ENCODE measurements around the gene LASP1NB.

The LASP1NB gene

DNA sequence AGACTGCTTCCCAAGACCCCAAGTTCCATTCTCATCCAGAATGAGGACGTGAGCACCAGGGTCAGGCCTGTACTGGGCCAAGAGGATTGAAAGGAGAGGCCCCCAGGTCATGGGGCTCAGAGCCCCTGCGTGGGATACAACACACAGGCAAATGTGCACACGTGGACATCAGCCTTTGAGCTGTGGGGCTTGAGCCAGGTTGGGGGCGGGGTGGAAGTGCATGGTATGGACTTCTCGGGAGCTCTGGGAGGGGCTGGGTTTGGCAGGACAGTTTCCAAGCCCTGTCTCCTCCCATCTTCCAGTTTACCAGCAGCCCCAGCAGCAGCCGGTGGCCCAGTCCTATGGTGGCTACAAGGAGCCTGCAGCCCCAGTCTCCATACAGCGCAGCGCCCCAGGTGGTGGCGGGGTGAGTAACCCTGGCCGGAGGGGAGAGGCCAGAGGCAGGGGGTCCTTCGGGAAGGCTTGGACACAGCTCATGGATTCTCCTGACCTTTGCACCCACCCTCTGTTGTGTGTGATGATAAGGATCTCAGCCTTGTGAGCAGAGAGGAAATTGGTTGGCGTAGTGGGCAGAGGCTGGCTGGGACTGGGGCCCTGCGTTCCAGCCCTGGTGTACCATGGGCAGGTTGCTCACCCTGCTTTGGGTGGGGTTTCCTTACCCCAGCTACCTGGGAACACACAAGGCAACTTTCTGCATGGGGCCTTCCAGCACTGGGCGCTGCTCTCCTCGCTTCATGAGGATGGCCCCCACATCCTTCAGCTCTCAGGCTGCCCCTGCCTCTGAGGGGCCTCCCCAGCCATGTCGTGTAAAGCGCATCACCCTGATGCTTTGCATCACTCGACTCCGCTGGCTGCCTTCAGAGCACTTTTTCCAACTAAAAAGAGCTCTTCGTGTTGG lies 10.4 kb upstream of the LASP1NB start (continued):
- TF ChIP-seq, protein P1, sequence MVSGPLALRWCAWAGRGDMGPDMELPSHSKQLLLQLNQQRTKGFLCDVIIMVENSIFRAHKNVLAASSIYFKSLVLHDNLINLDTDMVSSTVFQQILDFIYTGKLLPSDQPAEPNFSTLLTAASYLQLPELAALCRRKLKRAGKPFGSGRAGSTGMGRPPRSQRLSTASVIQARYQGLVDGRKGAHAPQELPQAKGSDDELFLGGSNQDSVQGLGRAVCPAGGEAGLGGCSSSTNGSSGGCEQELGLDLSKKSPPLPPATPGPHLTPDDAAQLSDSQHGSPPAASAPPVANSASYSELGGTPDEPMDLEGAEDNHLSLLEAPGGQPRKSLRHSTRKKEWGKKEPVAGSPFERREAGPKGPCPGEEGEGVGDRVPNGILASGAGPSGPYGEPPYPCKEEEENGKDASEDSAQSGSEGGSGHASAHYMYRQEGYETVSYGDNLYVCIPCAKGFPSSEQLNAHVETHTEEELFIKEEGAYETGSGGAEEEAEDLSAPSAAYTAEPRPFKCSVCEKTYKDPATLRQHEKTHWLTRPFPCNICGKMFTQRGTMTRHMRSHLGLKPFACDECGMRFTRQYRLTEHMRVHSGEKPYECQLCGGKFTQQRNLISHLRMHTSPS (CRISPR knock-in tag; IDR thresholded peaks at IDR 0.05; ENCODE audit: low read depth), result peak; percentile 97
- TF ChIP-seq, protein P2, sequence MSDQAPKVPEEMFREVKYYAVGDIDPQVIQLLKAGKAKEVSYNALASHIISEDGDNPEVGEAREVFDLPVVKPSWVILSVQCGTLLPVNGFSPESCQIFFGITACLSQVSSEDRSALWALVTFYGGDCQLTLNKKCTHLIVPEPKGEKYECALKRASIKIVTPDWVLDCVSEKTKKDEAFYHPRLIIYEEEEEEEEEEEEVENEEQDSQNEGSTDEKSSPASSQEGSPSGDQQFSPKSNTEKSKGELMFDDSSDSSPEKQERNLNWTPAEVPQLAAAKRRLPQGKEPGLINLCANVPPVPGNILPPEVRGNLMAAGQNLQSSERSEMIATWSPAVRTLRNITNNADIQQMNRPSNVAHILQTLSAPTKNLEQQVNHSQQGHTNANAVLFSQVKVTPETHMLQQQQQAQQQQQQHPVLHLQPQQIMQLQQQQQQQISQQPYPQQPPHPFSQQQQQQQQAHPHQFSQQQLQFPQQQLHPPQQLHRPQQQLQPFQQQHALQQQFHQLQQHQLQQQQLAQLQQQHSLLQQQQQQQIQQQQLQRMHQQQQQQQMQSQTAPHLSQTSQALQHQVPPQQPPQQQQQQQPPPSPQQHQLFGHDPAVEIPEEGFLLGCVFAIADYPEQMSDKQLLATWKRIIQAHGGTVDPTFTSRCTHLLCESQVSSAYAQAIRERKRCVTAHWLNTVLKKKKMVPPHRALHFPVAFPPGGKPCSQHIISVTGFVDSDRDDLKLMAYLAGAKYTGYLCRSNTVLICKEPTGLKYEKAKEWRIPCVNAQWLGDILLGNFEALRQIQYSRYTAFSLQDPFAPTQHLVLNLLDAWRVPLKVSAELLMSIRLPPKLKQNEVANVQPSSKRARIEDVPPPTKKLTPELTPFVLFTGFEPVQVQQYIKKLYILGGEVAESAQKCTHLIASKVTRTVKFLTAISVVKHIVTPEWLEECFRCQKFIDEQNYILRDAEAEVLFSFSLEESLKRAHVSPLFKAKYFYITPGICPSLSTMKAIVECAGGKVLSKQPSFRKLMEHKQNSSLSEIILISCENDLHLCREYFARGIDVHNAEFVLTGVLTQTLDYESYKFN (CRISPR knock-in tag; conservative IDR thresholded peaks at IDR 0.05), result peak; percentile 91
- TF ChIP-seq, protein P3, sequence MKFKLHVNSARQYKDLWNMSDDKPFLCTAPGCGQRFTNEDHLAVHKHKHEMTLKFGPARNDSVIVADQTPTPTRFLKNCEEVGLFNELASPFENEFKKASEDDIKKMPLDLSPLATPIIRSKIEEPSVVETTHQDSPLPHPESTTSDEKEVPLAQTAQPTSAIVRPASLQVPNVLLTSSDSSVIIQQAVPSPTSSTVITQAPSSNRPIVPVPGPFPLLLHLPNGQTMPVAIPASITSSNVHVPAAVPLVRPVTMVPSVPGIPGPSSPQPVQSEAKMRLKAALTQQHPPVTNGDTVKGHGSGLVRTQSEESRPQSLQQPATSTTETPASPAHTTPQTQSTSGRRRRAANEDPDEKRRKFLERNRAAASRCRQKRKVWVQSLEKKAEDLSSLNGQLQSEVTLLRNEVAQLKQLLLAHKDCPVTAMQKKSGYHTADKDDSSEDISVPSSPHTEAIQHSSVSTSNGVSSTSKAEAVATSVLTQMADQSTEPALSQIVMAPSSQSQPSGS (CRISPR knock-in tag; IDR thresholded peaks at IDR 0.05), result no peak; the same call in 1 of the 2 replicates
- TF ChIP-seq FOXK1 (CRISPR knock-in tag; IDR thresholded peaks at IDR 0.05; ENCODE audit: borderline replicate concordance, low read depth), result peak; percentile 75; the same call in 1 of the 2 replicates
- TF ChIP-seq, protein P4, sequence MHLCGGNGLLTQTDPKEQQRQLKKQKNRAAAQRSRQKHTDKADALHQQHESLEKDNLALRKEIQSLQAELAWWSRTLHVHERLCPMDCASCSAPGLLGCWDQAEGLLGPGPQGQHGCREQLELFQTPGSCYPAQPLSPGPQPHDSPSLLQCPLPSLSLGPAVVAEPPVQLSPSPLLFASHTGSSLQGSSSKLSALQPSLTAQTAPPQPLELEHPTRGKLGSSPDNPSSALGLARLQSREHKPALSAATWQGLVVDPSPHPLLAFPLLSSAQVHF (CRISPR knock-in tag; IDR thresholded peaks at IDR 0.05), result no peak
- TF ChIP-seq ZNF3 (CRISPR knock-in tag; IDR thresholded peaks at IDR 0.05), result no peak
- TF ChIP-seq, protein P5, sequence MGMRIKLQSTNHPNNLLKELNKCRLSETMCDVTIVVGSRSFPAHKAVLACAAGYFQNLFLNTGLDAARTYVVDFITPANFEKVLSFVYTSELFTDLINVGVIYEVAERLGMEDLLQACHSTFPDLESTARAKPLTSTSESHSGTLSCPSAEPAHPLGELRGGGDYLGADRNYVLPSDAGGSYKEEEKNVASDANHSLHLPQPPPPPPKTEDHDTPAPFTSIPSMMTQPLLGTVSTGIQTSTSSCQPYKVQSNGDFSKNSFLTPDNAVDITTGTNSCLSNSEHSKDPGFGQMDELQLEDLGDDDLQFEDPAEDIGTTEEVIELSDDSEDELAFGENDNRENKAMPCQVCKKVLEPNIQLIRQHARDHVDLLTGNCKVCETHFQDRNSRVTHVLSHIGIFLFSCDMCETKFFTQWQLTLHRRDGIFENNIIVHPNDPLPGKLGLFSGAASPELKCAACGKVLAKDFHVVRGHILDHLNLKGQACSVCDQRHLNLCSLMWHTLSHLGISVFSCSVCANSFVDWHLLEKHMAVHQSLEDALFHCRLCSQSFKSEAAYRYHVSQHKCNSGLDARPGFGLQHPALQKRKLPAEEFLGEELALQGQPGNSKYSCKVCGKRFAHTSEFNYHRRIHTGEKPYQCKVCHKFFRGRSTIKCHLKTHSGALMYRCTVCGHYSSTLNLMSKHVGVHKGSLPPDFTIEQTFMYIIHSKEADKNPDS (CRISPR knock-in tag; IDR thresholded peaks at IDR 0.05), result peak; percentile 69; the same call in 1 of the 2 replicates
- TF ChIP-seq ZNF20 (CRISPR knock-in tag; IDR thresholded peaks at IDR 0.05), result no peak
- TF ChIP-seq SNAPC2 (CRISPR knock-in tag; IDR thresholded peaks at IDR 0.05), result no peak
- TF ChIP-seq JUNB (CRISPR knock-in tag; IDR thresholded peaks at IDR 0.05; ENCODE audit: borderline replicate concordance), result no peak
- TF ChIP-seq ZNF709 (CRISPR knock-in tag; IDR thresholded peaks at IDR 0.05), result no peak
- no peak for TF ChIP-seq ZNF33A (CRISPR knock-in tag; IDR thresholded peaks at IDR 0.05; ENCODE audit: borderline replicate concordance)
- TF ChIP-seq SALL2 (CRISPR knock-in tag; IDR thresholded peaks at IDR 0.05), result peak; percentile 50; the same call in 1 of the 2 replicates

Measured in HepG2 (cell line).